GM21723 (cell line): ENCODE results near the gene PHC2.

Source experiments
- ATAC-seq: cut with Tn5 transposase; IDR thresholded peaks from one replicate; pipeline ENCODE4 v1.9.1; 2021; ENCODE audit warnings: mild to moderate bottlenecking, moderate library complexity; ENCODE audit not compliant: unreplicated experiment

PHC2 gene

GRCh38 chr1:33454646-33455282 lies 23.9 kb upstream of the PHC2 start:
- ATAC-seq, result no peak

GRCh38 chr1:33446590-33446989 lies 15.7 kb upstream of the PHC2 start:
- ATAC-seq, result no peak

GRCh38 chr1:33445108-33445507 lies 14.2 kb upstream of the PHC2 start:
- ATAC-seq, result no peak

- no peak for ATAC-seq
These were observed 12.8 kb upstream of the PHC2 start for GRCh38 chr1:33443705-33444180.

GRCh38 chr1:33443080-33443704 lies 12.3 kb upstream of the PHC2 start:
- no peak for ATAC-seq

GRCh38 chr1:33442141-33442540 lies 11.2 kb upstream of the PHC2 start:
- ATAC-seq, result no peak

GRCh38 chr1:33441088-33441745 lies 10.3 kb upstream of the PHC2 start:
- no peak for ATAC-seq

DNA sequence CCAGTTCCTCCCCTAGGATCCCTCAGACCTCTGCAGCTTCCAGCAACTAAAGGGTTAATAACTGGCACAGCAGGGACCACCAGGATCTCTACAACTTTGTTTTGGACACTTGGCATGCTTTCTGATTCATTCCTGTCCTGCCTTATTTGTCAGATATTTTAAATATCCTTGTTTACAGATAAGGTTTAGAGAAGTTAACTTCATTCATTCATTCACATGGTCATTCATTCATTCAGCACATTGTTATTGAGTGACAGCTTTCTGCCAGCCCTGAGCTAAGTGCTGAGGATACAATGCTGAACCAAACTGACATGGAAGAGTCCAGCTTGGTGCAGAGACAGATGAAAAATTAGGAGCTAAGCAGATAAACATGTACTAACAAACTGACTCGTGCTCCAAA lies 8.8 kb upstream of the PHC2 start:
- ATAC-seq, result no peak

DNA sequence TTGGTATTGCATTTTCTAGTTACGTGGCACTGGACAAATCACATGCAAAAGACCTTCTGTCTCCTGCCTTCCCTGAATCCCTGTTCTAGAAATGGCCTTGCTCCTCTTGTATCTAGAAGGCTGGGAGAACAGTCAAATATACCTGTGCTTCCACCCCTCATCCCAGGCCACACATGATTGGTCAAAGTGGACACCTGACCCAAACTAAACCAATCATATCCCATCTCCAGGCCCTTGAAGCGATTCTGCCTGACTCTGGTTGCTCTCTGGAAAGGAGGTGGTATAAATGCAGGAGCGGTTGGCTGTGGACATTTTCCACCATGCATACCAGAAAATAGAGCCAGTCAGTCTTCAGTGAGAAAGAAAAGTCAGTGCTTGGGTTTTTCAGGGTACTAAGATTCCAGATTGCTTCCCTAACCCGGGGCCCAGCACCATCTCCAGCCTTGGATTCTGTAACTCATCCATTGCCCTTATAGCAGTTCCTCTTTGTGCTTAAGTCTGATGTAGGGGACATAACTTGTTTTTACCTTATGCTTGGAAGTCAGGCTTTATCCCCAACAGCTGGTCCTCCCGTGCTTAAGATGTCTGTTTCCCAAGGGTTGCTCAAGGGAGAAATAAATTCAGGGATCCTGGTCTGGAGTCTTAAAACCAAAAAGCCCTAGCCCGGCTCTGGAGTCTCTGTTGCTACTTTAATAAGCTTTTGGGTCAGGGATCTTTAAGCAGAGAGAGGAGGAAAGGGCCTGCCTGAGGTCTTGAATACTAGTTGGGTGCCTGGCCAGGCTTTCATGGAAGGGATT lies 7.7 kb upstream of the PHC2 start:
- no peak for ATAC-seq

DNA sequence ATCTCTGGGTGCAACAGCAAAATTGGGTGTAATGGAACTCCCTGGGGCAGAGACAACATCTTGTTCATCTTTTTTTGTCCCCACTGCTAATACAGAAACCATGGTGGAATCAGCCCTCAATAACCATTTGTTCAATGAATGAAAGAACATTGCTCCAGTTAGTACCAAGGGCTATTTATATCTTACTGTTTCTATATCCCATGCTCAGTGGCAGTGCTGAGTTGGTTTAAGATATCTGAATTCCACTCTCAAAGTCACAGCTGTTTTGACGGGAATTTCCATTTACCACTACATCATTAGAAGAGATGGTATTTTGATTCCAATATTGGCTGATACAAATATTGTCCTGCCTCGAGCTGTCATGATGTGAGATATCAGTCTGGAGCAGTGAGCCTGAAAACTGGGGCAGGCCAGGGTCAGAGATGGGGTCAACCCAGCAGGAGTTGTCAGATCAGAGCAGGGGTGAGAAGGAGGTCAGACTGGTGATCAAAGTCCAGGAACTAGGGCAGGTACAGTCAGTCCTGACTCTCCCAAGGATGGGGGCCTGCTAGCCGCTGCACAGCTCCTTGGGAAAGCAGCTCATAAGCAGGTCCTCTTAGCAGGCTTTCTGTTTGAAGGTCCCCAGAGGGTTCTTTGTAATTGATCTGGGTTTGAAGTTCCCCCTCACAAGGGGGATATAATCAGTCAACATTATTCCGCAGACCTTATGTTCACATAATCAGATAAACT lies 5.8 kb upstream of the PHC2 start:
- no peak for ATAC-seq

- no peak for ATAC-seq
These were observed 4.4 kb upstream of the PHC2 start for GRCh38 chr1:33435096-33435820.

GRCh38 chr1:33434363-33434750 lies 3.5 kb upstream of the PHC2 start:
- ATAC-seq, result no peak

- no peak for ATAC-seq
These were observed 2.8 kb upstream of the PHC2 start for GRCh38 chr1:33433509-33434362.

- peak; percentile 23 for ATAC-seq
These were observed 821 bp downstream of the PHC2 start for GRCh38 chr1:33429856-33430691.

DNA sequence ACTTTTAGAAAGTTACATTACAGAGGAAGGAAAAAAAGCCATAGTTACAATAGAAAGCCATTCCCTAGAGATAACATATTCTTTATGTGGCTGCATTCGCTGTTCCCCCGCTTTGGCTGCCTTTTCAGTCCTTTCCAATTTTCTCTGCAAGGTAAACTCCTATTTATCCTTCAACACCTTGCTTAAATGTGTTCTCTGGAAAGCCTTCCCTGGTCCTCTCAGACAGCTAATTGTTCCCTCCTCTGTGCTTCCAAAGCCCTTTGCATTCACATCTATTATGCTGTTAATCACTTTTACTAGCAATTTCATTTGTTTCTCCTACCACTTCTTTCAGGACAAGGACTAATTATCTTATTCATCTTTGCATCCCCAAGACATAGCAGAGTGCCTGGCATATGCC lies 1.6 kb downstream of the PHC2 start:
- no peak for ATAC-seq

- no peak for ATAC-seq
These were observed 2.2 kb downstream of the PHC2 start for GRCh38 chr1:33428661-33429060.

DNA sequence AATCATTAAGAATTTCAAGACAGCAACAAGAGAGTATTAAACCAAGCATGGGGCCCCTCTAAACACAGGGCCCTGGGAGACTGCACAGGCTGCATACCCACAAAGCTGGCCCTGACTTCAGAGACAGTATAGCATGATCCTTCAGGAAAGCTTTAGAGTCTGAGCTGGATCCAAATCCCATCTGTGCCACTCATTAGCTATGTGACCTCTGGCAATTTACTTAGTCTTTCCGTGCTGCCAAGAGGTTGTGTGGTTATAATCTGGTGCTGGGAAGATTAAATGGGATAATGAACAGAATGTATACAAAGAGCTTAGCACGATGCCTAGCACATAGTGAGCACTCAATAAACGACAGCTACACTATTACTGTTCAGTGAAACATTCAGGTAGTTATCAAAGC lies 4.0 kb downstream of the PHC2 start:
- no peak for ATAC-seq

DNA sequence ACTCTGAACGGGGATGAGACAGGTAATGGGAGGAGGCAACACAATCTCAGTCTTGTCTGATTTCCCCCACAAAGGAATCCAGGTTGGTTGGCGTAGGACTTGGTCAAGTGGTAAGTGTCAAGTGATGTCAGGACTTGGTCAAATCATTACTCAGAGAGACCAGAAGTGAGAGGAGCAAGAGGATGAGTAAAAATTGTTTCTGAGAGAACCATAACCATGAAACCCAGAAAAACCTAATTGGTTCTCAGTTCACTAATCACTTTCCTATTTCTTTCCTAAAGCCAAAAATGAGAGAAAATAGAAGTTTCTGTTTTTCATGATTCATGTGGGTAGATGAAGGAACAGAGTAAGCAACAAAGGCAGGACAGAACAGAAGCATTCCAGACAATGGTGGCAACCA lies 5.0 kb downstream of the PHC2 start:
- no peak for ATAC-seq
